K562 (cell line): ENCODE results near the gene ACVR2B. TPM values are rescaled to one million over a fixed set of nuclear protein-coding genes. Genes with fewer than 3 reads are reported as not detected.

Experiments
- CHD4 ChIP-seq: fragments of 200-600 bp; sonication (generic); IDR thresholded peaks from 3 replicates; pipeline ENCODE4 v1.6.1; 2012; ENCODE audit warnings: low read depth, mild to moderate bottlenecking, mixed read lengths, low read length, inconsistent platforms; ENCODE audit not compliant: insufficient read depth, insufficient replicate concordance, poor library complexity, severe bottlenecking
- E2F6 ChIP-seq, 2 experiments: IDR thresholded peaks; 2 replicates each; pipeline ENCODE4 v1.6.1; 2011; ENCODE audit warnings: borderline replicate concordance in 1 of 2, control low read depth in 1 of 2, low read depth in 1 of 2, low read length in 1 of 2, mild to moderate bottlenecking in 1 of 2, mixed read lengths in 1 of 2, moderate library complexity in 1 of 2; ENCODE audit not compliant: insufficient read depth in 1 of 2, insufficient read length in 1 of 2, poor library complexity in 1 of 2, severe bottlenecking in 1 of 2; ENCODE audit errors: extremely low read depth in 1 of 2
- FOXP4 ChIP-seq: sonication (generic); formaldehyde crosslinking; IDR thresholded peaks from 2 replicates; pipeline ENCODE4 v1.8.0; 2022; ENCODE audit warnings: mild to moderate bottlenecking, missing genetic modification reagents, borderline replicate concordance
- HDAC1 ChIP-seq, 2 experiments: fragments of 450-650 bp; IDR thresholded peaks; 2 replicates each; pipeline ENCODE4 v1.6.1; 2016 to 2017; ENCODE audit warnings: inconsistent platforms in 1 of 2, mild to moderate bottlenecking in 1 of 2, moderate library complexity in 1 of 2
- NCOA1 ChIP-seq: fragments of 450-650 bp; IDR thresholded peaks from 2 replicates; pipeline ENCODE4 v1.6.1; 2016; ENCODE audit warnings: low read depth
- RAD21 ChIP-seq, 2 experiments: fragments of 250-450 bp in 1 of 2; fragments of 450-650 bp in 1 of 2; sonication (Bioruptor Pico) in 1 of 2; formaldehyde crosslinking in 1 of 2; IDR thresholded peaks in 1 of 2; conservative IDR thresholded peaks in 1 of 2; 2 replicates each; pipeline versions ENCODE4 v1.4.0 to v1.8.0; 2020 to 2022; ENCODE audit warnings: mild to moderate bottlenecking in 2 of 2, moderate library complexity in 1 of 2
- TEAD4 ChIP-seq, 2 experiments: sonication (generic) in 1 of 2; formaldehyde crosslinking in 1 of 2; IDR thresholded peaks; 2 replicates each; pipeline versions ENCODE4 v1.6.1 to v1.8.0; 2012 to 2022; ENCODE audit warnings: borderline replicate concordance in 1 of 2, inconsistent platforms in 1 of 2, low read length in 1 of 2, mild to moderate bottlenecking in 1 of 2, missing genetic modification reagents in 1 of 2
- ZBTB43 ChIP-seq: sonication (generic); formaldehyde crosslinking; IDR thresholded peaks from 2 replicates; pipeline ENCODE4 v1.8.0; 2023; ENCODE audit warnings: mild to moderate bottlenecking, missing genetic modification reagents
- ZKSCAN3 ChIP-seq: fragments of 250-450 bp; sonication (Bioruptor Pico); IDR thresholded peaks from 2 replicates; pipeline ENCODE4 v1.4.0; 2020
- ZNF239 ChIP-seq: fragments of 250-450 bp; sonication (Bioruptor Pico); IDR thresholded peaks from 2 replicates; pipeline ENCODE4 v1.4.0; 2020; ENCODE audit warnings: mild to moderate bottlenecking
- ZNF76 ChIP-seq: fragments of 250-450 bp; sonication (Bioruptor Pico); IDR thresholded peaks from 2 replicates; pipeline ENCODE4 v1.4.0; 2020; ENCODE audit warnings: mild to moderate bottlenecking, moderate library complexity, borderline replicate concordance
- polyA plus RNA-seq, 8 experiments: library from polyadenylated mRNA; depleted of rRNA in 4 of 8; stranded (reverse) in 5 of 8; unstranded in 3 of 8; fragments of >200 nt; fragmentation: Nextera tagmentation in 2 of 8; fragmentation: Illumina TruSeq in 1 of 8; extraction: Ambion mirVana in 2 of 8; extraction: Trizol in 1 of 8; gene quantifications; 2 replicates each; pipeline versions ENCODE4 v1.2.1 to v1.2.3, GENCODE V29; 2011 to 2014; ENCODE audit warnings: inconsistent platforms in 1 of 8, missing spikeins in 1 of 8
- total RNA-seq, 7 experiments: library from RNA; depleted of rRNA in 6 of 7; stranded (reverse); fragments of >200 nt in 6 of 7; fragmentation: Illumina TruSeq in 2 of 7; extraction: Trizol in 2 of 7; gene quantifications; 2 replicates each; pipeline versions ENCODE4 v1.2.1 to v1.2.3, GENCODE V29; 2011 to 2021; ENCODE audit warnings: low replicate concordance in 1 of 7
- TF ChIP-seq, protein P1 (sequence below): IDR thresholded peaks from 3 replicates; pipeline ENCODE4 v1.6.1; 2011; ENCODE audit warnings: borderline replicate concordance, mild to moderate bottlenecking; ENCODE audit not compliant: insufficient read length, insufficient read depth
- TF ChIP-seq, protein P2 (sequence below): conservative IDR thresholded peaks from 2 replicates; pipeline ENCODE4 v1.6.1; 2011; ENCODE audit warnings: low read depth, mild to moderate bottlenecking, low read length; ENCODE audit not compliant: control insufficient read depth
- TF ChIP-seq, protein P3 (sequence below): fragments of 250-450 bp; sonication (Bioruptor Pico); IDR thresholded peaks from 2 replicates; pipeline ENCODE4 v1.5.0; 2021; ENCODE audit warnings: mild to moderate bottlenecking, borderline replicate concordance

Gene ACVR2B
- total and polyA plus RNA-seq, 9 of the 15 experiments (the other 6 are each of a cell fraction or from before 2014, with no cell fraction given) = 1.8 to 23.7 (median 7.1) TPM

- TF ChIP-seq TEAD4 (IDR thresholded peaks at IDR 0.05; ENCODE audit: low read length) (no peak), TEAD4 (CRISPR knock-in tag; IDR thresholded peaks at IDR 0.05; ENCODE audit: borderline replicate concordance) (no peak), ZNF76 (CRISPR knock-in tag) (no peak), FOXP4 (0 out of 2 replicates have a peak, but pooled peaks have one; percentile 28), E2F6 (IDR thresholded peaks at IDR 0.05; ENCODE audit: borderline replicate concordance in 1 of 2, extremely low read depth in 1 of 2, insufficient read depth in 1 of 2, insufficient read length in 1 of 2, low read depth in 1 of 2, low read length in 1 of 2, poor library complexity in 1 of 2, severe bottlenecking in 1 of 2) (peak; percentile 95 to 96), ZKSCAN3 (CRISPR knock-in tag) (no peak), HDAC1 (IDR thresholded peaks at IDR 0.05) (peak in 1 of 2 experiments; percentile 58; a peak in 1 of 4 replicates), NCOA1 (no peak; the same call in 1 of the 2 replicates), RAD21 (CRISPR knock-in tag; conservative IDR thresholded peaks at IDR 0.05 in 1 of 2, IDR thresholded peaks at IDR 0.05 in 1 of 2) (peak; percentile 82 to 83), ZNF239 (CRISPR knock-in tag) (no peak), CHD4 (no peak), ZBTB43 (CRISPR knock-in tag) (no peak)
- TF ChIP-seq, protein P1, sequence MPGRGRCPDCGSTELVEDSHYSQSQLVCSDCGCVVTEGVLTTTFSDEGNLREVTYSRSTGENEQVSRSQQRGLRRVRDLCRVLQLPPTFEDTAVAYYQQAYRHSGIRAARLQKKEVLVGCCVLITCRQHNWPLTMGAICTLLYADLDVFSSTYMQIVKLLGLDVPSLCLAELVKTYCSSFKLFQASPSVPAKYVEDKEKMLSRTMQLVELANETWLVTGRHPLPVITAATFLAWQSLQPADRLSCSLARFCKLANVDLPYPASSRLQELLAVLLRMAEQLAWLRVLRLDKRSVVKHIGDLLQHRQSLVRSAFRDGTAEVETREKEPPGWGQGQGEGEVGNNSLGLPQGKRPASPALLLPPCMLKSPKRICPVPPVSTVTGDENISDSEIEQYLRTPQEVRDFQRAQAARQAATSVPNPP = no peak
- TF ChIP-seq, protein P2, sequence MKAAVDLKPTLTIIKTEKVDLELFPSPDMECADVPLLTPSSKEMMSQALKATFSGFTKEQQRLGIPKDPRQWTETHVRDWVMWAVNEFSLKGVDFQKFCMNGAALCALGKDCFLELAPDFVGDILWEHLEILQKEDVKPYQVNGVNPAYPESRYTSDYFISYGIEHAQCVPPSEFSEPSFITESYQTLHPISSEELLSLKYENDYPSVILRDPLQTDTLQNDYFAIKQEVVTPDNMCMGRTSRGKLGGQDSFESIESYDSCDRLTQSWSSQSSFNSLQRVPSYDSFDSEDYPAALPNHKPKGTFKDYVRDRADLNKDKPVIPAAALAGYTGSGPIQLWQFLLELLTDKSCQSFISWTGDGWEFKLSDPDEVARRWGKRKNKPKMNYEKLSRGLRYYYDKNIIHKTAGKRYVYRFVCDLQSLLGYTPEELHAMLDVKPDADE = peak; percentile 74
- TF ChIP-seq, protein P3, sequence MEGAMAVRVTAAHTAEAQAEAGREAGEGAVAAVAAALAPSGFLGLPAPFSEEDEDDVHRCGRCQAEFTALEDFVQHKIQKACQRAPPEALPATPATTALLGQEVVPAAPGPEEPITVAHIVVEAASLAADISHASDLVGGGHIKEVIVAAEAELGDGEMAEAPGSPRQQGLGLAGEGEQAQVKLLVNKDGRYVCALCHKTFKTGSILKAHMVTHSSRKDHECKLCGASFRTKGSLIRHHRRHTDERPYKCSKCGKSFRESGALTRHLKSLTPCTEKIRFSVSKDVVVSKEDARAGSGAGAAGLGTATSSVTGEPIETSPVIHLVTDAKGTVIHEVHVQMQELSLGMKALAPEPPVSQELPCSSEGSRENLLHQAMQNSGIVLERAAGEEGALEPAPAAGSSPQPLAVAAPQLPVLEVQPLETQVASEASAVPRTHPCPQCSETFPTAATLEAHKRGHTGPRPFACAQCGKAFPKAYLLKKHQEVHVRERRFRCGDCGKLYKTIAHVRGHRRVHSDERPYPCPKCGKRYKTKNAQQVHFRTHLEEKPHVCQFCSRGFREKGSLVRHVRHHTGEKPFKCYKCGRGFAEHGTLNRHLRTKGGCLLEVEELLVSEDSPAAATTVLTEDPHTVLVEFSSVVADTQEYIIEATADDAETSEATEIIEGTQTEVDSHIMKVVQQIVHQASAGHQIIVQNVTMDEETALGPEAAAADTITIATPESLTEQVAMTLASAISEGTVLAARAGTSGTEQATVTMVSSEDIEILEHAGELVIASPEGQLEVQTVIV (CRISPR knock-in tag) = no peak
Observed at GRCh38 chr3:38496131-38496910, 42.6 kb downstream of the ACVR2B start, which contains the start of gene EXOG (continued).
